HFF-Myc (cell line): ENCODE measurements around the gene AGBL1.

Source experiments
- DNase-seq: peaks from one replicate; pipeline ENCODE4 v3.0.0-alpha.2; 2011; ENCODE audit warnings: low read depth; ENCODE audit errors: extremely low read depth
- H3K4me3 ChIP-seq: replicated peaks from 2 replicates; pipeline ENCODE4 v1.5.1; 2011; ENCODE audit warnings: low read depth, mild to moderate bottlenecking, control low read depth, low read length
- TF ChIP-seq, protein P1 (sequence below): IDR thresholded peaks from 2 replicates; pipeline ENCODE4 v1.5.1; 2012; ENCODE audit warnings: mild to moderate bottlenecking, low read depth, low read length, control low read depth; ENCODE audit errors: missing control alignments

AGBL1 gene

DNA sequence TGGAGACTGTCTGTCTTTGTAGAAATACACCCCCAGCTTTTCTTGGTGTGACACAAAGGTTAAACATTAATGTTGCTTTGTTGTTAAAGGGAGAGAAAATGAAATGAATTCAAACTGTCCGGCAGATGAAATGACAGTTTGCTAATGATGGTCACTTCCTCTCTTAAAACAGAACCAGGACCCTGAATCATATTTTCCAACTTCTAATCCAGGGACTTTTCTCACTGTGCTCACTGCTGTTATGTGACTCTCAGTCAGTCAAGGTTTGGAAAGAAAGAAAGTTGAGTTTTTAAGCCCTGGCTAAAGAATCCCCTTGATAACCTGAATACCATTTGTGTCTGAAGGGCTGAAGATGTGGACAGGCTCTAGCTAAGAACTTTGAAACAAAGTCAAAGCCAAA is 215.8 kb downstream of the AGBL1 start:
- DNase-seq = no peak
- H3K4me3 ChIP-seq = no peak overlapping the region
- TF ChIP-seq, protein P1, sequence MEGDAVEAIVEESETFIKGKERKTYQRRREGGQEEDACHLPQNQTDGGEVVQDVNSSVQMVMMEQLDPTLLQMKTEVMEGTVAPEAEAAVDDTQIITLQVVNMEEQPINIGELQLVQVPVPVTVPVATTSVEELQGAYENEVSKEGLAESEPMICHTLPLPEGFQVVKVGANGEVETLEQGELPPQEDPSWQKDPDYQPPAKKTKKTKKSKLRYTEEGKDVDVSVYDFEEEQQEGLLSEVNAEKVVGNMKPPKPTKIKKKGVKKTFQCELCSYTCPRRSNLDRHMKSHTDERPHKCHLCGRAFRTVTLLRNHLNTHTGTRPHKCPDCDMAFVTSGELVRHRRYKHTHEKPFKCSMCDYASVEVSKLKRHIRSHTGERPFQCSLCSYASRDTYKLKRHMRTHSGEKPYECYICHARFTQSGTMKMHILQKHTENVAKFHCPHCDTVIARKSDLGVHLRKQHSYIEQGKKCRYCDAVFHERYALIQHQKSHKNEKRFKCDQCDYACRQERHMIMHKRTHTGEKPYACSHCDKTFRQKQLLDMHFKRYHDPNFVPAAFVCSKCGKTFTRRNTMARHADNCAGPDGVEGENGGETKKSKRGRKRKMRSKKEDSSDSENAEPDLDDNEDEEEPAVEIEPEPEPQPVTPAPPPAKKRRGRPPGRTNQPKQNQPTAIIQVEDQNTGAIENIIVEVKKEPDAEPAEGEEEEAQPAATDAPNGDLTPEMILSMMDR = no peak

DNA sequence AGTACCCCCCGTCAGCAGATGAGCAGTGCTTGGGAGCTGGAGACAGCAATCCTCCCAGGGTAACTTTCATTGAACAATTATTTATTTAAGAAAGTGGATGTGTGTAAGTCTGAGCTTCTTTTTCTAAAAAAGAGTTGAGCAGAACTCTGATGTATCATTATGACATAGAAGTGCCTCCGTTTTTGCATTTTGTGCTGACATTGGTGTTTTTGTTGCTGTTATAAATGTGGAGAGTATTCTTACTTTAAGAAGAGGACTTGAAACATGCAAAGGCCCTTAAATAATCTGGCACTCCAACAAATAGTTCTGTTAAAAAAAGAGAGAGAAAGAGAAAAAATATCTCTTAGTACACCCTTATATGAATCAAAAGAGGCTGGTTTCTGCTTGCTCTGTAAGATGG is 217.1 kb downstream of the AGBL1 start:
- TF ChIP-seq, protein P1 = no peak
- no peak for DNase-seq
- no peak overlapping the region for H3K4me3 ChIP-seq

DNA sequence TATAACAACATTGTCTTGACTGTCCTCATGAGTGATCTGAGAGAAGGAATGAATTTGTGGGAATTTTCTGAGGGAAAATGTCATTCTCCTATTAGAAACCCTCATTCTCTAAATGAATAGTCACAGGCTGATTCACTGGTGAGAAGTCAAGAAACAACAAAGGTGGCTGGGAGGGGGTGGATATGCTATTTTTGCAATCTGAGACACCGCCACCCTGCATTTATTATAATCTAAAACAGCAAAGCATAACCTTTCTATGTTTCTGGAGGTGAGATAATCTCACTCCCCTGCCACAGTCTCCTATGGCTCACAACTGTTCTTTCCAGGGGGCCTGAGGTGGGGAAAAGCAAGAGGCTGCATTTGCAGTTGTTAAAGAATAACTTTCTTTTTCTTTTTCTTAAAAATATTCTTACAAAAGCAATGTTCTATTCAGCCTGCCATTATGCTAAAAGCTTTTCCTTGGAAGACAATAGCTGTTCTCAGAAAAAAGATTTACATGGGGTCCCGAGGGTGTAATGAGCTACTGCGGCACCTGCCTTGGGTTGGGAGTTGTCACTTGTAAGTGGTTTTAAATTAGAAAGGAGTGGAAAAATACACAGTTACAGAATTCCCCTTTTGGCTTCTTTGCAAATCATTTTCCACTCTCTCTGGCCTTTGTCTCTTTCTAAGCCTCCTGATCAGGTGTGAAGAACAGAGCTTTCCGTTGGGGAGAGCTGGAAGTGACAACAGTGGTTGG is 220.9 kb downstream of the AGBL1 start:
- H3K4me3 ChIP-seq = no peak overlapping the region
- TF ChIP-seq, protein P1 = no peak
- no peak for DNase-seq

DNA sequence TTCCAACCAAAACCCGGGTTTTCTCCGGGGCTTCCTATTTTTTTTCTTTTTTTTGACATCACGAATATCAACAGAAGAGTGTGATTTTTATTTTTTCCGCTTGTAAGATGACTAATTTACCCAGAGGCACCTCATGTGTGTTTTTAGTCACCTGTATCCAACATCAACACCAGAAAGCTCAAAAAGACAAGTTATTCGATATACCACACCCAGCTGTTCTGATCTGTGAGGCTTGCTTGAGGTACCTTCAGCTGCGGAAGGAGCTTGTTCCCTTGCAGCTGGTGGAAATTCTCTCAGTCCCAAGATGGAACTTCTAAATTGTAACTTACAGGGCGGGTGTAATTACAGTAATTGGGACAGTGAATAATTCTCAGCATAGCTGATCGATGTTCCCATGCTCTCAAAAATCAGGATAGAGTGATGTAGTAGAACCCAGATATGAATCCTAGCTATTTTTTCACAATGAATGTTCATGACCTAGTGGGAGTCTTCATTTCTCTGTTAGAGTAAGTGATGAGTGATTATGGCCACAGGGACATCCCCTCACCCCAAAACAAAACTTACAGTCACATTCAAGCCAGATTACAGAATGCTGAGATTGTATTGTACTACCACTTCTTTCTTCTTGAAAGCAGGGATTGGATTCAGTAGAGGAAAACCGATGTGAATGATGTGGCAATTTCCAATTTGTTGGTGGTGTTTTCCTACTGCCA is 232.1 kb downstream of the AGBL1 start:
- TF ChIP-seq, protein P1 = no peak
- DNase-seq = no peak
- H3K4me3 ChIP-seq = no peak overlapping the region

GRCh38 chr15:86312486-86312885 is 232.8 kb downstream of the AGBL1 start:
- H3K4me3 ChIP-seq = no peak overlapping the region
- TF ChIP-seq, protein P1 = no peak
- DNase-seq = no peak

DNA sequence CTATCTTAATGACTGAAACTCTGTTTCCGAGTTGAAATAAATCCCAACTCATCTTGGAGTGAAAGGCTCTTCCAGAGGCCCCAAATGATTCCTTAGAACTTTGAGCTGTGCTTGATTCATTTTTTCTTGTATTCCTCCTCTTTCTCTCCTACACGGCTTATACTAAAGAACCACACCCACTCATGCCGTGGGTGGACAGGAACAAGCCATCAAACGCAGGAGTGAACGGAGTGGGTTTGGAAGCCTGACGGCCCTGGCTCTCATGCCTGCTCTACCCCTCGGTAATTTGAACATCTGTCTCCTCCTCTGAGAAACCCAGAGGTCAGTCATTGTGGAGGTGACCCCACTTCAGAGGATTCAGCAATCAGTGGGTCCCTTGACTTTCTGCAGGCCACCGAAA is 236.5 kb downstream of the AGBL1 start:
- DNase-seq = no peak
- TF ChIP-seq, protein P1 = no peak
- H3K4me3 ChIP-seq = no peak overlapping the region
